ENCODE measurements around the gene EXOC3L4.
A peak's percentile ranks its signal among the peaks of the same experiment; 100 is the strongest.

The EXOC3L4 gene

DNA sequence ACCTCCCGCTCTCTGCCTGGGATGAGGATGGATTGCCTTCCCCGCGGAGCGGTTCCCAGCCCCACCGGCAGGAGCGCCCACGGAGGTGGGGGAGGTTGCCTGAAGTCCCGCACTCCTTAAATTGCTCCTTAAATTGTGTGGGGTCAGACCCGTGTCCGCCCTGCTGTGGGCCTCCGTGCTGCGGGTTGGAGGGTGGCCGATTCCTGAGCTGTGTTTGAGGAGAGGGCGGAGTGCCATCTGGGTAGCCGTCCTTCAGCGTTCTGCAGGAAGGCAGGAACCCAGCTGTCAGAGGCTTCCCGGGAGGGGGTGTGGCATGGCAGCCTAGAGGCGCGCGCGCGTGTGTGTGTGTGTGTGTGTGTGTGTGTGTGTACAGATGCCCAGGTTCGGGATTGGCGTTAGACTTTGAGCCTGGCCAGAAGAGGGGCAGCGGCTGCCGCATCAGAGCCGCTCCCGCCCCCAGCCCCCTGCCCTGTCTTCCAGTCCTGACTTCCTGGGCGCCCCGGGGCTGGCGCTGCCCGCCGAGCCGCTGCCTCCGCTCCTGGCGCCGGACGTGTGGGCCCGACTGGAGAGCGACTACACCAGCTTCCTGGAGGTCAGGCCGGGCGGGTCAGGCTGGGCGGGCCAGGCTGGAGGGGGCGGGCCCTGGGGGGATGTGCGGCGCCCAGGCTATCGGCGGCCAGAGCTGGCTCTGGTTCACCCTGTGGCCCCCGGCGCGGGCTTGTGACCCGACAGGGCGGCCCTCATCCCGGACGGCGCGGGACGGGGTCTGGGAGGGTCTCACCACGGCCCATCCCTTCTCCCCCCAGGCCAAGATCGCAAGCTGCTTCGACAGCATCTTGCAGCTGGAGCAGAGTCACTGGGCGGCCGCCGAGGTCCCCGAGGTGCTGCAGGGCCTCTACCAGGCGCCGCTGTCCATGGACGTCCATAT lies 9.2 kb downstream of the EXOC3L4 start (continued):
- TF ChIP-seq ZNF585B (tag by site-specific recombination; IDR thresholded peaks at IDR 0.05), result no peak
- peak; percentile 59; the same call in 1 of the 2 replicates for TF ChIP-seq GLIS2 (tag by site-specific recombination; IDR thresholded peaks at IDR 0.05)
- peak; percentile 43 for TF ChIP-seq ZNF335 (tag by site-specific recombination; conservative IDR thresholded peaks at IDR 0.05)
- no peak for TF ChIP-seq ZNF624 (tag by site-specific recombination; IDR thresholded peaks at IDR 0.05)
- TF ChIP-seq, protein P1, sequence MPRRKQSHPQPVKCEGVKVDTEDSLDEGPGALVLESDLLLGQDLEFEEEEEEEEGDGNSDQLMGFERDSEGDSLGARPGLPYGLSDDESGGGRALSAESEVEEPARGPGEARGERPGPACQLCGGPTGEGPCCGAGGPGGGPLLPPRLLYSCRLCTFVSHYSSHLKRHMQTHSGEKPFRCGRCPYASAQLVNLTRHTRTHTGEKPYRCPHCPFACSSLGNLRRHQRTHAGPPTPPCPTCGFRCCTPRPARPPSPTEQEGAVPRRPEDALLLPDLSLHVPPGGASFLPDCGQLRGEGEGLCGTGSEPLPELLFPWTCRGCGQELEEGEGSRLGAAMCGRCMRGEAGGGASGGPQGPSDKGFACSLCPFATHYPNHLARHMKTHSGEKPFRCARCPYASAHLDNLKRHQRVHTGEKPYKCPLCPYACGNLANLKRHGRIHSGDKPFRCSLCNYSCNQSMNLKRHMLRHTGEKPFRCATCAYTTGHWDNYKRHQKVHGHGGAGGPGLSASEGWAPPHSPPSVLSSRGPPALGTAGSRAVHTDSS (tag by site-specific recombination; IDR thresholded peaks at IDR 0.05), result no peak
- TF ChIP-seq WT1 (tag by site-specific recombination; IDR thresholded peaks at IDR 0.05), result no peak
- TF ChIP-seq GLI4 (tag by site-specific recombination; IDR thresholded peaks at IDR 0.05), result no peak
- no peak for TF ChIP-seq ZNF561 (tag by site-specific recombination; IDR thresholded peaks at IDR 0.05; ENCODE audit: borderline replicate concordance)
- TF ChIP-seq, protein P2, sequence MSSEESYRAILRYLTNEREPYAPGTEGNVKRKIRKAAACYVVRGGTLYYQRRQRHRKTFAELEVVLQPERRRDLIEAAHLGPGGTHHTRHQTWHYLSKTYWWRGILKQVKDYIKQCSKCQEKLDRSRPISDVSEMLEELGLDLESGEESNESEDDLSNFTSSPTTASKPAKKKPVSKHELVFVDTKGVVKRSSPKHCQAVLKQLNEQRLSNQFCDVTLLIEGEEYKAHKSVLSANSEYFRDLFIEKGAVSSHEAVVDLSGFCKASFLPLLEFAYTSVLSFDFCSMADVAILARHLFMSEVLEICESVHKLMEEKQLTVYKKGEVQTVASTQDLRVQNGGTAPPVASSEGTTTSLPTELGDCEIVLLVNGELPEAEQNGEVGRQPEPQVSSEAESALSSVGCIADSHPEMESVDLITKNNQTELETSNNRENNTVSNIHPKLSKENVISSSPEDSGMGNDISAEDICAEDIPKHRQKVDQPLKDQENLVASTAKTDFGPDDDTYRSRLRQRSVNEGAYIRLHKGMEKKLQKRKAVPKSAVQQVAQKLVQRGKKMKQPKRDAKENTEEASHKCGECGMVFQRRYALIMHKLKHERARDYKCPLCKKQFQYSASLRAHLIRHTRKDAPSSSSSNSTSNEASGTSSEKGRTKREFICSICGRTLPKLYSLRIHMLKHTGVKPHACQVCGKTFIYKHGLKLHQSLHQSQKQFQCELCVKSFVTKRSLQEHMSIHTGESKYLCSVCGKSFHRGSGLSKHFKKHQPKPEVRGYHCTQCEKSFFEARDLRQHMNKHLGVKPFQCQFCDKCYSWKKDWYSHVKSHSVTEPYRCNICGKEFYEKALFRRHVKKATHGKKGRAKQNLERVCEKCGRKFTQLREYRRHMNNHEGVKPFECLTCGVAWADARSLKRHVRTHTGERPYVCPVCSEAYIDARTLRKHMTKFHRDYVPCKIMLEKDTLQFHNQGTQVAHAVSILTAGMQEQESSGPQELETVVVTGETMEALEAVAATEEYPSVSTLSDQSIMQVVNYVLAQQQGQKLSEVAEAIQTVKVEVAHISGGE (tag by site-specific recombination; conservative IDR thresholded peaks at IDR 0.05; ENCODE audit: low read depth), result no peak
- TF ChIP-seq ZNF768 (tag by site-specific recombination; IDR thresholded peaks at IDR 0.05), result no peak
- TF ChIP-seq, protein P3, sequence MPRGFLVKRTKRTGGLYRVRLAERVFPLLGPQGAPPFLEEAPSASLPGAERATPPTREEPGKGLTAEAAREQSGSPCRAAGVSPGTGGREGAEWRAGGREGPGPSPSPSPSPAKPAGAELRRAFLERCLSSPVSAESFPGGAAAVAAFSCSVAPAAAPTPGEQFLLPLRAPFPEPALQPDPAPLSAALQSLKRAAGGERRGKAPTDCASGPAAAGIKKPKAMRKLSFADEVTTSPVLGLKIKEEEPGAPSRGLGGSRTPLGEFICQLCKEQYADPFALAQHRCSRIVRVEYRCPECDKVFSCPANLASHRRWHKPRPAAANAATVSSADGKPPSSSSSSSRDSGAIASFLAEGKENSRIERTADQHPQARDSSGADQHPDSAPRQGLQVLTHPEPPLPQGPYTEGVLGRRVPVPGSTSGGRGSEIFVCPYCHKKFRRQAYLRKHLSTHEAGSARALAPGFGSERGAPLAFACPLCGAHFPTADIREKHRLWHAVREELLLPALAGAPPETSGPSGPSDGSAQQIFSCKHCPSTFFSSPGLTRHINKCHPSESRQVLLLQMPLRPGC (tag by site-specific recombination; IDR thresholded peaks at IDR 0.05), result no peak
- no peak for TF ChIP-seq ZNF24 (tag by site-specific recombination; IDR thresholded peaks at IDR 0.05)
- no peak for TF ChIP-seq ZNF544 (tag by site-specific recombination; IDR thresholded peaks at IDR 0.05)
- TF ChIP-seq ZNF785 (tag by site-specific recombination; IDR thresholded peaks at IDR 0.05), result no peak
- TF ChIP-seq, protein P4, sequence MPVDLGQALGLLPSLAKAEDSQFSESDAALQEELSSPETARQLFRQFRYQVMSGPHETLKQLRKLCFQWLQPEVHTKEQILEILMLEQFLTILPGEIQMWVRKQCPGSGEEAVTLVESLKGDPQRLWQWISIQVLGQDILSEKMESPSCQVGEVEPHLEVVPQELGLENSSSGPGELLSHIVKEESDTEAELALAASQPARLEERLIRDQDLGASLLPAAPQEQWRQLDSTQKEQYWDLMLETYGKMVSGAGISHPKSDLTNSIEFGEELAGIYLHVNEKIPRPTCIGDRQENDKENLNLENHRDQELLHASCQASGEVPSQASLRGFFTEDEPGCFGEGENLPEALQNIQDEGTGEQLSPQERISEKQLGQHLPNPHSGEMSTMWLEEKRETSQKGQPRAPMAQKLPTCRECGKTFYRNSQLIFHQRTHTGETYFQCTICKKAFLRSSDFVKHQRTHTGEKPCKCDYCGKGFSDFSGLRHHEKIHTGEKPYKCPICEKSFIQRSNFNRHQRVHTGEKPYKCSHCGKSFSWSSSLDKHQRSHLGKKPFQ (tag by site-specific recombination; IDR thresholded peaks at IDR 0.05), result no peak
- no peak for TF ChIP-seq ZNF473 (tag by site-specific recombination; IDR thresholded peaks at IDR 0.05)
- TF ChIP-seq, protein P5, sequence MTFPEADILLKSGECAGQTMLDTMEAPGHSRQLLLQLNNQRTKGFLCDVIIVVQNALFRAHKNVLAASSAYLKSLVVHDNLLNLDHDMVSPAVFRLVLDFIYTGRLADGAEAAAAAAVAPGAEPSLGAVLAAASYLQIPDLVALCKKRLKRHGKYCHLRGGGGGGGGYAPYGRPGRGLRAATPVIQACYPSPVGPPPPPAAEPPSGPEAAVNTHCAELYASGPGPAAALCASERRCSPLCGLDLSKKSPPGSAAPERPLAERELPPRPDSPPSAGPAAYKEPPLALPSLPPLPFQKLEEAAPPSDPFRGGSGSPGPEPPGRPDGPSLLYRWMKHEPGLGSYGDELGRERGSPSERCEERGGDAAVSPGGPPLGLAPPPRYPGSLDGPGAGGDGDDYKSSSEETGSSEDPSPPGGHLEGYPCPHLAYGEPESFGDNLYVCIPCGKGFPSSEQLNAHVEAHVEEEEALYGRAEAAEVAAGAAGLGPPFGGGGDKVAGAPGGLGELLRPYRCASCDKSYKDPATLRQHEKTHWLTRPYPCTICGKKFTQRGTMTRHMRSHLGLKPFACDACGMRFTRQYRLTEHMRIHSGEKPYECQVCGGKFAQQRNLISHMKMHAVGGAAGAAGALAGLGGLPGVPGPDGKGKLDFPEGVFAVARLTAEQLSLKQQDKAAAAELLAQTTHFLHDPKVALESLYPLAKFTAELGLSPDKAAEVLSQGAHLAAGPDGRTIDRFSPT (tag by site-specific recombination; IDR thresholded peaks at IDR 0.05), result peak; percentile 44; the same call in 1 of the 2 replicates
- TF ChIP-seq REPIN1 (tag by site-specific recombination; IDR thresholded peaks at IDR 0.05; ENCODE audit: low read depth), result no peak
- TF ChIP-seq, protein P6, sequence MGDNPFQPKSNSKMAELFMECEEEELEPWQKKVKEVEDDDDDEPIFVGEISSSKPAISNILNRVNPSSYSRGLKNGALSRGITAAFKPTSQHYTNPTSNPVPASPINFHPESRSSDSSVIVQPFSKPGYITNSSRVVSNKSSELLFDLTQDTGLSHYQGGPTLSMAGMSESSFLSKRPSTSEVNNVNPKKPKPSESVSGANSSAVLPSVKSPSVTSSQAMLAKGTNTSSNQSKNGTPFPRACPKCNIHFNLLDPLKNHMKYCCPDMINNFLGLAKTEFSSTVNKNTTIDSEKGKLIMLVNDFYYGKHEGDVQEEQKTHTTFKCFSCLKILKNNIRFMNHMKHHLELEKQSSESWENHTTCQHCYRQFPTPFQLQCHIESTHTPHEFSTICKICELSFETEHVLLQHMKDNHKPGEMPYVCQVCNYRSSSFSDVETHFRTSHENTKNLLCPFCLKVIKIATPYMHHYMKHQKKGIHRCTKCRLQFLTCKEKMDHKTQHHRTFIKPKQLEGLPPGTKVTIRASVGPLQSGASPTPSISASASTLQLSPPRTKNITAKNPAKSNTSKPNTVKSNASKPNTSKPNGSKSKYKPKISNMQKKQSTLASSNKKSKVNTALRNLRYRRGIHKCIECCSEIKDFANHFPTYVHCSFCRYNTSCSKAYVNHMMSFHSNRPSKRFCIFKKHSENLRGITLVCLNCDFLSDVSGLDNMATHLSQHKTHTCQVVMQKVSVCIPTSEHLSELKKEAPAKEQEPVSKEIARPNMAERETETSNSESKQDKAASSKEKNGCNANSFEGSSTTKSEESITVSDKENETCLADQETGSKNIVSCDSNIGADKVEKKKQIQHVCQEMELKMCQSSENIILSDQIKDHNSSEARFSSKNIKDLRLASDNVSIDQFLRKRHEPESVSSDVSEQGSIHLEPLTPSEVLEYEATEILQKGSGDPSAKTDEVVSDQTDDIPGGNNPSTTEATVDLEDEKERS (tag by site-specific recombination; IDR thresholded peaks at IDR 0.05), result no peak
- TF ChIP-seq SP7 (tag by site-specific recombination; IDR thresholded peaks at IDR 0.05), result 0 out of 2 replicates have a peak, but pooled peaks have one; percentile 34
- no peak for TF ChIP-seq ZNF701 (tag by site-specific recombination; IDR thresholded peaks at IDR 0.05)
- TF ChIP-seq HOXA7 (CRISPR knock-in tag; IDR thresholded peaks at IDR 0.05; ENCODE audit: borderline replicate concordance), result no peak
- TF ChIP-seq ZNF114 (tag by site-specific recombination; IDR thresholded peaks at IDR 0.05), result no peak
- TF ChIP-seq ZNF223 (tag by site-specific recombination; IDR thresholded peaks at IDR 0.05), result no peak
- TF ChIP-seq ZNF792 (tag by site-specific recombination; IDR thresholded peaks at IDR 0.05), result no peak
